Stimulated activated CD4-positive, alpha-beta T cell treated with anti-CD3 and anti-CD28 coated beads, Interleukin-4, amount 100 ng/mL, for 48 hours (primary cell): ENCODE data around the gene CD8B.

Source experiments
- DNase-seq, 2 donors: peaks; one replicate each; pipeline ENCODE4 v3.0.0-alpha.2; 2020; ENCODE audit warnings: low read depth in 2 of 2

CD8B gene

GRCh38 chr2:86806059-86806857 is 55.4 kb downstream of the CD8B start:
- no peak for DNase-seq

DNA sequence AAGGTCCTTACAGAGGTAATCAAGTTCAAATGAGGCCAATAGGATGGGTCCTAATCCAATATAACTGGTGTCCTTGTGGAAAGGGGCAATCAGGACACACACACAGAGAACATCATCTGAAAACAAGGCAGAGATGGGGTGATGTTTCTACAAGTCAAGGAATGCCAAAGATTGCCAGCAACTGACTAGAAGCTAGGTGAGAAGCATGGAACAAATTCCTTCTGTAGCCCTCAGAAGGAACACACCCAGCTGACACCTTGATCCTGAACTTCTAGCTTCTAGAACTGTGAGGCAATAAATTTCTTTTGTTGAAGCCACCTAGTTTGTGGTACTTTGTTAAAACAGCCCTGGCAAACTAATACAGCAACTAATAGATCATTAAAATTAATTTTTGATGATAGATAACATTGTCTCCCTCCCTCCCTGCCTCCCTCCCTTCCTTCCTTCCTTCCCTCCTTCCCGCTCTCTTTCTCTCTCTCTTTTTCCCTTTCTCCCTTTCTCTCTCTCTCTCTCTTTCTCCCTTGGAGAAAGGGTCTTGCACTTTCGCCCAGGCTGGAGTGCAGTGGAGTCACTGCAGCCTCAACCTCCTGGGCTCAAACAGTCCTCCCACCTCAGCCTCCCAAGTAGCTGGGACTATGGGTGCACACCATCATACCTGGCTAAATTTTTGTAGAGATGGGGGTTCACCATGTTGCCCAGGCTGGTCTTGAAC is 60.7 kb downstream of the CD8B start:
- DNase-seq: no peak

GRCh38 chr2:86794861-86795260 is 66.8 kb downstream of the CD8B start:
- no peak for DNase-seq

GRCh38 chr2:86793752-86794151 is 67.9 kb downstream of the CD8B start:
- no peak for DNase-seq

GRCh38 chr2:86791573-86791972 is 70.1 kb downstream of the CD8B start:
- DNase-seq: no peak

GRCh38 chr2:86790676-86791572 is 70.8 kb downstream of the CD8B start, which contains the start of gene CD8A:
Gene CD8A (minus strand): TSS chr2:86790913. CDS start chr2:86790825, 88 bp downstream.
- no peak for DNase-seq

GRCh38 chr2:86790134-86790675 is 71.5 kb downstream of the CD8B start:
- no peak for DNase-seq

GRCh38 chr2:86789687-86790133 is 72.0 kb downstream of the CD8B start:
- no peak for DNase-seq

- DNase-seq: no peak
Observed at GRCh38 chr2:86788881-86789686, 72.6 kb downstream of the CD8B start.

DNA sequence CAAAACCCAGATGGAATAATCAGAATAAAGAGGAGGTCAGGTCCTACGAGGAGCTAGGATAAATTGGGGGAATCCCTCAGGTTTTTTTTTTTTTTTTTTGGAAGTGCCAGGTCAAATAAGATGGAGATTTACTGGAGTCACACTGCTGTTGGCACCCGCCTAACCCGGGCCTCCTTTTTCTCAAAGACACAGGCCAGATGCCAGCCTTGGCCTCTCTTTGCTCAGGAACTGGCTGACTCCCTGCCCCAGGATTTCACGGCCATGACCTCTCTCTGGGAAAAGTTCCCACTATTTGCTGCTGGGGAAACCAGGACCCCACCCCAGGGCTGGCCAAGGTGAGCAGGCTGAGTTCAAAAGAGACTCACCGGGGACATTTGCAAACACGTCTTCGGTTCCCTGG is 73.5 kb downstream of the CD8B start:
- no peak for DNase-seq

DNA sequence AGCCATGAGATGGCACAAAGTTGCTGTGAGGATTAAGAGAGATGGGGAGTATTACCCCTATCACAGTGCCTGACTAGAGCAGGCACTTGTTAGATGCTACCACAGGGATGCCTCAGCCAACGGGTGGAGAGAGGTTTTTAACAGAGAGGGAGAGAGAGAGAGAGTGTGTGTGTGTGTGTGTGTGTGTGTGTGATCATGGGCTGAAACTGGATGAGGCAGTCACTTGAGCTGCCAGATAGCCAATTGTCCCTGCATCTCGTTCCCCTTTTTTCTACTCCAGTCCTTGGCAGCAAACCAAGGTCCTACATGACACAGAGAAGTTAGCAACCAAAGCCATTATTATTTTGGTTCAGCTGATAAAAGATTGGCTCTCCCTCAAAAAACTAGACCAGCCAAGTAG is 74.0 kb downstream of the CD8B start:
- DNase-seq: no peak

DNA sequence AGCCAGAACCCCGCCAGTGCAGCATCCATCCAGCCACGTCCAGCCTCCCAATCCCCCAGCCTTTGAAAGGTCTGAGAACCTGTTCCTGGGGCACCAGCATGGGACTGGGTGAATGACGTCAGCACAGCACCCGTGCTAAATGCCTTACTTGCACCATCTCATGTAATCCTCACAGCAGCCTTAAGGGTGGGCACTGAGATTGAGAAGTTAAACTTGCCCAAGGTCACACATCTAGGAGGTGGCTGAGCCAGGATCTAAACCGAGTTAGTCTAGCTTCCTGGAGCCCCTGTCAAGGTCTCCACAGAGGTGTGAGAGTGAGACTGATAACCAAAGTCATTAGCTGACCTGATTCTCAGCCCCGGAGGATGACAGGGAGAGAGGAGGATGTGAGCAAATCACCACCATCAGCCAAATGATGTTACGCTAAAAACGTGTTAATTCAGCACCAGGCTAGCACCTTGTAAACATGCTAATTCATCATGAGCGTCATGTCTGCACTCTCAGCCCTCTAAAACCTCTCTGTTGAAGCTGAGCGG is 75.6 kb downstream of the CD8B start:
- no peak for DNase-seq

DNA sequence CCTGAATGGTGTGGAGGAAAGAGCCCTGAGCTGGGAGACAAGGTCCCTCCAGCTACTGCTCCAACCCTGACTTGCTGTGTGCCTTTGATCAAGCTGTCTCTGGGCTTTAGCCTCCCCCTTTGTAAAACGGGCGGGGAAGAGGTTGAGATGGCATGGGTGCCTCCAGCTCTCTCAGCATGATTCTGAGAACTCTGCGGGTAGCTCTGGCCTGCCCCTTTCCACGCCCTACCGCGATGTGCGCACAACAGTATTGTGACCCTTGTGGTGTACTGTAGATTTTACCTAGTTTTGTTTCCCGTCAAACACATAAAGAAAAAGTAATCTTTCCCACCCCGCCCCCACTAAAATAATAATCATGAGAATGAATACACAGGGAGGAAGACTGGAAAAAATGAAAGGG is 76.2 kb downstream of the CD8B start:
- DNase-seq: no peak

DNA sequence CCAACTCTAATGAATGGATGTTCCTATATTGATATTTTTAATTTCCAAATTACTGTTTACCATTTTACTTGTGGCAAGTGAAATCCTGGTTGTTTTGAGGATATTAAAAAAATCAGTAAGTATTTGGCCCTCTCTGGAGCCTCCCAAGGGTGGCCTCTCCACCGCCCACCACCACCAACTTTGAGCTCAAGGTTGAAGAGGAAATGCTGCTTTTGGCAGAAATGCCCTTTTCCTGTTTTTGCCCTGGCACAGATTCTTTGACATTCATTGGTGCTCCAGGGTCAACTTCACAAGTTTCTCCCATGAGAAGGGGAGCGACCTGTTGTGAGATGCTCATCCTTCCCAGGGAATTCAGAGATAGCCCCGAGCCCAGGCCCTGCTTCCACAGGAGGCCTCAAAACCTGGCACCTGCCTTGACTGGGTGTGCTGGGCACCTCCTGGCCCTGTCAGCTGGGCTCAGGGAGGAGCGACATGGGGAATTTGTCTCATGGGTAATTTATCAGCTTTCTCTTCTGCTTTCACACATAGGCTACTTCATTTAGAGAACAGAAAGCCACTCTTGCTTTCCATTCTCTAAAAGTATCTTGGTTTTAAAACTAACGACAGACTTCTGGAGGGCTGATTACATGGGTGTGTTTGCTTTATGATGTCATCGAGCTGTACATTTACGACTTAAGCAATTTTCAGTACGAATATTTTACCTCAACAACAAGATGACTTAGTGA is 77.9 kb downstream of the CD8B start:
- DNase-seq: no peak

- no peak for DNase-seq
Observed at GRCh38 chr2:86782748-86783147, 78.9 kb downstream of the CD8B start.

DNA sequence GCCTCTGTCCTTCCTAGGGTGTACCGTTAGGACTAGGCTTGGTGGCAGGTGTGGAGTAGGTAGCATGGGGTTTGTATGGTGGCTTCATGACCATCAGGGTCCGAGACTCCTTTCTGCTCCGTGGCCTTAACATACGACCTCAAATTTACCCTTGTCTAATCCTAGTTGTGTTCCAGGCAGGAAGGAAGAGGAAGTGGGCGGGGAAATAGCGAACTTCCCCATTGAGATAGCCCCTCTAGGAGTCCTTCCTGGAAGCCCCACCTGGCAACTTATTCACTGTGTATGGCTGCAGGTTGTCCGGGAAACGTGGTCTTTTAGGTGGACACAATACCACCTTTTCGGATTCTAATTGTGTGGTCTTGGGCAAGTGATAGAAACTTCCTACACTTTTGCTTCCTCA is 80.3 kb downstream of the CD8B start:
- DNase-seq: no peak

GRCh38 chr2:86779971-86780370 is 81.7 kb downstream of the CD8B start:
- no peak for DNase-seq

DNA sequence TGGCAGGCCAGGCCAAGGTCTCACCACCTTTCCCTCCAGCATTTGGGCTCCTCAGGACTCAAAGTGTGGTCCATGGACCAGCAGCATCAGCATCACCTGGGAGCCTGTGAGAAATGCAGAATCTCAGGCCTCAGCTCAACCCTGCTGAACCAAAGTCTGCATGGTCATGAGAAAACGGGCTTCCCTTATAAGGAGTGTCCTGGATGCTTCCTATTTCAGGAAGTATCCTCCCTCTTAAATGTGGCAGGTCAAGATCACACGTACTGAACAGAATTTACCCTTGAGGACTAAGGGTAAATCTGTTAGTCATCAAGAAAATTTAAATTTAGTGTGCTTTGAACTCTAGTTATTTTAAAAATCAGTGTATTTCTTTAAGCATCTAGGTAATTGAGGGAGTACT is 82.7 kb downstream of the CD8B start:
- DNase-seq: no peak

GRCh38 chr2:86776532-86776931 is 85.2 kb downstream of the CD8B start:
- no peak for DNase-seq

- DNase-seq: no peak
Observed at GRCh38 chr2:86775338-86775737, 86.3 kb downstream of the CD8B start.
